ELF-1 (cell line): Measurements from ENCODE around the gene OR1M1.
"Not testable (repeated sequence)": the region's sequence is repeated elsewhere in the genome, so short reads cannot be mapped to it uniquely, and the experiment has no call there.

Experiments used
- DNase-seq: peaks from one replicate; pipeline ENCODE4 v3.0.0-alpha.2; 2016; ENCODE audit warnings: low read depth, low spot score

The OR1M1 gene

GRCh38 chr19:9086761-9087160, at the start of gene OR1M1:
OR1M1 (plus strand) TSS chr19:9087061; CDS start chr19:9093245, 6,184 bp downstream.
- no peak for DNase-seq

- no peak for DNase-seq
These were observed 49.3 kb upstream of the OR1M1 start for GRCh38 chr19:9037400-9038062.

- no peak for DNase-seq
These were observed 47.1 kb upstream of the OR1M1 start for GRCh38 chr19:9039728-9040127.

GRCh38 chr19:9040131-9040530, 46.7 kb upstream of the OR1M1 start:
- no peak for DNase-seq

- DNase-seq, result no peak
These were observed 45.8 kb upstream of the OR1M1 start for GRCh38 chr19:9041023-9041422.

GRCh38 chr19:9043524-9043923, 43.3 kb upstream of the OR1M1 start:
- no peak for DNase-seq

- no peak for DNase-seq
These were observed 42.4 kb upstream of the OR1M1 start for GRCh38 chr19:9044449-9044848.

GRCh38 chr19:9046694-9047093, 40.2 kb upstream of the OR1M1 start:
- no peak for DNase-seq

- DNase-seq, result no peak
These were observed 34.0 kb upstream of the OR1M1 start for GRCh38 chr19:9052894-9053293.

- not testable (repeated sequence) for DNase-seq
These were observed 33.2 kb upstream of the OR1M1 start for GRCh38 chr19:9053674-9054073.

- DNase-seq, result no peak
These were observed 32.7 kb upstream of the OR1M1 start for GRCh38 chr19:9054207-9054606.

GRCh38 chr19:9054765-9055164, 32.1 kb upstream of the OR1M1 start:
- peak; percentile 98 for DNase-seq

GRCh38 chr19:9056131-9056530, 30.7 kb upstream of the OR1M1 start:
- not testable (repeated sequence) for DNase-seq

GRCh38 chr19:9057505-9058258, 29.2 kb upstream of the OR1M1 start:
- DNase-seq, result no peak

GRCh38 chr19:9058905-9059667, 27.8 kb upstream of the OR1M1 start:
- no peak for DNase-seq

GRCh38 chr19:9060564-9061340, 26.1 kb upstream of the OR1M1 start:
- DNase-seq, result no peak

- no peak for DNase-seq
These were observed 25.0 kb upstream of the OR1M1 start for GRCh38 chr19:9061879-9062278.

- no peak for DNase-seq
These were observed 21.3 kb upstream of the OR1M1 start for GRCh38 chr19:9065457-9066014.

GRCh38 chr19:9070066-9070465, 16.8 kb upstream of the OR1M1 start:
- DNase-seq, result peak; percentile 76

- DNase-seq, result not testable (repeated sequence)
These were observed 15.1 kb upstream of the OR1M1 start for GRCh38 chr19:9071720-9072119.

- peak; percentile 30 for DNase-seq
These were observed 13.1 kb upstream of the OR1M1 start for GRCh38 chr19:9073806-9074205.
